HCT116 (cell line): ENCODE data around the gene MEIS1. TPM values are rescaled to one million over a fixed set of nuclear protein-coding genes. Genes with fewer than 3 reads are reported as not detected.

Source experiments
- ATAC-seq: fragments of 200-7000 bp; cut with Tn5 transposase; 2 replicates; pipeline ENCODE4 v1.9.1; 2020; ENCODE audit warnings: mild to moderate bottlenecking, moderate library complexity
- BruUV-seq: library from RNA; stranded (reverse); fragments of 400-500 nt; replicated peaks from 2 replicates; lab custom pipeline; 2021; lab: Mats Ljungman, UMichigan
- CTCF ChIA-PET: fragments of 300-600 bp; sonication (Branson Sonifier 250); formaldehyde crosslinking; loops from one replicate; lab custom pipeline; 2021; ENCODE audit warnings: antibody characterized with exemption; lab: Charles Lee
- POLR2A ChIA-PET: fragments of 300-600, 350-600 bp; sonication (Branson Sonifier 250); formaldehyde crosslinking; loops from one replicate; lab custom pipeline; 2021; ENCODE audit warnings: antibody characterized with exemption; lab: Charles Lee
- RAD21 ChIA-PET, 2 experiments: fragments of 300-600 bp; sonication (Branson Sonifier 250); formaldehyde crosslinking; loops; one replicate each; lab custom pipeline; 2023; ENCODE audit warnings: low total read pairs in 2 of 2; ENCODE audit not compliant: uncharacterized antibody in 2 of 2, unreplicated experiment in 2 of 2, low non-redundant PET in 1 of 2; lab: Charles Lee
- DNase-seq: peaks from one replicate; pipeline ENCODE4 v3.0.0-alpha.2; 2010; ENCODE audit warnings: low read depth, low spot score
- H2AFZ ChIP-seq: fragments of 200-600 bp; shearing (Covaris generic), sonication (generic); 2 replicates; pipeline ENCODE4 v1.6.1; 2017; ENCODE audit warnings: low read depth, mixed run types, mixed read lengths, antibody characterized with exemption, low read length; ENCODE audit not compliant: poor library complexity, severe bottlenecking
- H3K27ac ChIP-seq: 2 replicates; pipeline ENCODE4 v1.5.1; 2012; ENCODE audit warnings: low read depth, low read length
- H3K27me3 ChIP-seq: fragments of 200-600 bp; sonication (generic); 2 replicates; pipeline ENCODE4 v1.6.1; 2016; ENCODE audit warnings: mixed run types, low read length, mixed read lengths; ENCODE audit not compliant: insufficient read depth
- H3K36me3 ChIP-seq, 2 experiments: fragments of 200-500 bp in 1 of 2; fragments of 200-600 bp in 1 of 2; sonication (Bioruptor generic) in 1 of 2; sonication (generic) in 1 of 2; 2 replicates each; pipeline versions ENCODE4 v1.5.1 to v1.6.1; 2014 to 2016; ENCODE audit warnings: low read length in 2 of 2, inconsistent platforms in 1 of 2, mixed read lengths in 1 of 2, mixed run types in 1 of 2; ENCODE audit not compliant: insufficient read depth in 2 of 2, control insufficient read depth in 1 of 2
- H3K4me1 ChIP-seq, 2 experiments: fragments of 200-600 bp in 1 of 2; sonication (generic) in 1 of 2; 2 replicates each; pipeline versions ENCODE4 v1.5.1 to v1.6.1; 2012 to 2017; ENCODE audit warnings: low read length in 2 of 2, inconsistent platforms in 1 of 2, mild to moderate bottlenecking in 1 of 2, mixed read lengths in 1 of 2, mixed run types in 1 of 2, moderate library complexity in 1 of 2; ENCODE audit not compliant: insufficient read depth in 2 of 2, control insufficient read depth in 1 of 2
- H3K4me2 ChIP-seq: fragments of 200-600 bp; sonication (generic); 2 replicates; pipeline ENCODE4 v1.6.1; 2017; ENCODE audit warnings: mixed run types, low read length, mixed read lengths
- H3K4me3 ChIP-seq, 2 experiments: fragments of 200-600 bp in 1 of 2; sonication (generic) in 1 of 2; replicated peaks in 1 of 2; 2 replicates each; pipeline ENCODE4 v1.5.1; 2011 to 2016; ENCODE audit warnings: low read length in 2 of 2, control low read depth in 1 of 2, low read depth in 1 of 2, mild to moderate bottlenecking in 1 of 2, mixed read lengths in 1 of 2, mixed run types in 1 of 2
- H3K79me2 ChIP-seq: fragments of 200-600 bp; sonication (generic); 2 replicates; pipeline ENCODE4 v1.6.1; 2017; ENCODE audit warnings: mild to moderate bottlenecking, mixed run types, low read length, moderate library complexity, mixed read lengths; ENCODE audit not compliant: insufficient read depth
- H3K9ac ChIP-seq: fragments of 200-600 bp; sonication (generic); 2 replicates; pipeline ENCODE4 v1.6.1; 2016; ENCODE audit warnings: low read length, mixed read lengths
- H3K9me2 ChIP-seq: fragments of 200-600 bp; sonication (generic), shearing (Covaris generic); 2 replicates; pipeline ENCODE4 v1.6.1; 2017; ENCODE audit warnings: mixed run types, mild to moderate bottlenecking, moderate library complexity; ENCODE audit not compliant: insufficient read depth
- H3K9me3 ChIP-seq, 2 experiments: fragments of 200-500 bp in 1 of 2; fragments of 200-600 bp in 1 of 2; sonication (Bioruptor generic) in 1 of 2; sonication (generic) in 1 of 2; 2 replicates each; pipeline ENCODE4 v1.6.1; 2014 to 2017; ENCODE audit warnings: low read length in 2 of 2, mixed read lengths in 2 of 2, inconsistent platforms in 1 of 2, low read depth in 1 of 2, mild to moderate bottlenecking in 1 of 2, mixed run types in 1 of 2, moderate library complexity in 1 of 2; ENCODE audit not compliant: control insufficient read depth in 1 of 2, insufficient read depth in 1 of 2
- H4K20me1 ChIP-seq: fragments of 200-600 bp; sonication (generic), shearing (Covaris generic); 2 replicates; pipeline ENCODE4 v1.6.1; 2017; ENCODE audit warnings: mixed run types, mild to moderate bottlenecking, moderate library complexity; ENCODE audit not compliant: insufficient read depth
- CBX3 ChIP-seq: IDR thresholded peaks from 2 replicates; pipeline ENCODE4 v1.6.1; 2012; ENCODE audit warnings: low read depth
- CTCF ChIP-seq, 3 experiments: fragments of 200-600 bp in 1 of 3; sonication (generic) in 1 of 3; IDR thresholded peaks in 2 of 3; conservative IDR thresholded peaks in 1 of 3; 2 replicates each; pipeline ENCODE4 v1.5.1; 2012 to 2017; ENCODE audit warnings: low read depth in 2 of 3, low read length in 2 of 3, antibody characterized with exemption in 1 of 3, borderline replicate concordance in 1 of 3, control low read depth in 1 of 3, mild to moderate bottlenecking in 1 of 3, mixed read lengths in 1 of 3, mixed run types in 1 of 3, moderate library complexity in 1 of 3; ENCODE audit not compliant: insufficient read depth in 1 of 3
- EGR1 ChIP-seq: IDR thresholded peaks from 2 replicates; pipeline ENCODE4 v1.6.1; 2012; ENCODE audit warnings: low read depth
- EZH2 ChIP-seq: fragments of 200-600 bp; sonication (generic); IDR thresholded peaks from 2 replicates; pipeline ENCODE4 v1.6.1; 2017; ENCODE audit warnings: antibody characterized with exemption, mixed run types
- EZH2phosphoT487 ChIP-seq: fragments of 200-600 bp; IDR thresholded peaks from 2 replicates; pipeline ENCODE4 v1.6.1; 2018; ENCODE audit warnings: antibody characterized with exemption, borderline replicate concordance
- JUND ChIP-seq: IDR thresholded peaks from 2 replicates; pipeline ENCODE4 v1.6.1; 2012
- MAX ChIP-seq: IDR thresholded peaks from 2 replicates; pipeline ENCODE4 v1.6.1; 2012
- POLR2A ChIP-seq: IDR thresholded peaks from 2 replicates; pipeline ENCODE4 v1.7.0; 2011; ENCODE audit warnings: borderline replicate concordance; ENCODE audit not compliant: insufficient read depth, insufficient read length; ENCODE audit errors: extremely low read depth
- POLR2AphosphoS5 ChIP-seq: IDR thresholded peaks from 2 replicates; pipeline ENCODE4 v1.6.1; 2011; ENCODE audit warnings: mild to moderate bottlenecking, low read depth, low read length, moderate library complexity
- RAD21 ChIP-seq: IDR thresholded peaks from 2 replicates; pipeline ENCODE4 v1.6.1; 2012; ENCODE audit warnings: low read depth, mild to moderate bottlenecking
- REST ChIP-seq: IDR thresholded peaks from 2 replicates; pipeline ENCODE4 v1.6.1; 2012; ENCODE audit warnings: low read depth
- SIN3A ChIP-seq: IDR thresholded peaks from 2 replicates; pipeline ENCODE4 v1.6.1; 2012; ENCODE audit warnings: low read depth
- ZFX ChIP-seq: fragments of 450-650 bp; IDR thresholded peaks from 2 replicates; pipeline ENCODE4 v1.6.1; 2017
- intact Hi-C: fragments of 100-400 bp; cut with micrococcal nuclease; formaldehyde crosslinking; loops from 2 replicates; pipeline ENCODE4 v1.10.0; 2022
- total RNA-seq: library from RNA; stranded (reverse); gene quantifications from one replicate; pipeline ENCODE4 v1.2.1, GENCODE V29; 2021; ENCODE audit not compliant: unreplicated experiment
- TF ChIP-seq, protein P1 (sequence below): IDR thresholded peaks from 2 replicates; pipeline ENCODE4 v1.6.1; 2012

MEIS1 gene
- total RNA-seq, 1 experiment from 2014 or later, result 0.32 TPM

DNA sequence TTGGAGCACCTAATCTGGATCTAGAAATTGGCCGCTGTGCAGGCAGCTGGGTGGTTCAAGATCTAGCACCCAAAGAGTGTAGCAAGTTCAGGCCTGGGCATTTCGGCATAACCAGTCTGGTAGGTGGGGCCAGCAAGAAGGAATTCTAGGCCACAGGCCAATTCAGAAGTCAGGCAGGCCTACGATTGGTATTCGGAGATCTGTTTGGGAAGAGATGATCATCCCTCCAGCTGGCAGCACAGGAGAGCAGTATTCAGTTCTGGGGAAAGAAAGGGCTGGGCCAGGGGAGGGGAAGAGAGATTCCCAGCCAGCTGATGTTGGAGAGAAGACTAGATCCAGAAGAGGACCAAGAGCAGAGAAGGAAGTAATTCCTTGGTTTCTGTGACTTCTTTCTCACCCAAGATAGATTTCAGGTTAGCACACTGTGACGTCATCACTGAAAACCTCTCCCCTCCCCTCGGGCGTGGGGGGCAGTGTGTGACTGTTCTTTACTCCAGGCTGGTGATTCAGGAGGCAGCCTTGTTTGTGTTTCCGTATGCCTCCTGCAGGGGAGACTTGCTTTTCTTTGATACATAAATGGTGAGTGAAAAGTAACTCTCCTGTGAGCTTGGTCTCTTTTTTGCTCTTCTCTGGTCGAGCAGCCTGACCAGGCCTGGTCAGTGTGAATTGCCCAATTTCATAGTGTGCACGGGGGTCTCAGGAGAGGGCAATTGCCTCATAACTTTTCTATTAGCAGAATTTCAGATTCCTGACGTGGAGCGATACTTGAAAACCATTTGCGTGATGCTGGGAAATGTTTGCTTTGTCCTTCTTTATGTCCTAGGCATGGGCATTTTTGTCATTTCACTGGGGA lies 61.1 kb downstream of the MEIS1 start:
- CTCF ChIA-PET, result no interaction called here
- no peak for TF ChIP-seq JUND
- TF ChIP-seq EZH2, result no peak
- no peak for TF ChIP-seq SIN3A
- TF ChIP-seq ZFX, result no peak
- TF ChIP-seq MAX, result no peak
- no peak for TF ChIP-seq EGR1
- TF ChIP-seq, protein P1, sequence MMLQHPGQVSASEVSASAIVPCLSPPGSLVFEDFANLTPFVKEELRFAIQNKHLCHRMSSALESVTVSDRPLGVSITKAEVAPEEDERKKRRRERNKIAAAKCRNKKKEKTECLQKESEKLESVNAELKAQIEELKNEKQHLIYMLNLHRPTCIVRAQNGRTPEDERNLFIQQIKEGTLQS, result no peak
- TF ChIP-seq CBX3, result no peak
- TF ChIP-seq REST, result no peak
- no peak for TF ChIP-seq CTCF (IDR thresholded peaks at IDR 0.05 in 2 of 3, conservative IDR thresholded peaks at IDR 0.05 in 1 of 3; ENCODE audit: borderline replicate concordance in 1 of 3, insufficient read depth in 1 of 3, low read depth in 2 of 3, low read length in 2 of 3)
- no peak for TF ChIP-seq EZH2phosphoT487
- no peak for TF ChIP-seq POLR2AphosphoS5
- no peak for TF ChIP-seq RAD21
- no peak for TF ChIP-seq POLR2A
- Histone ChIP-seq H2AFZ (no peak overlapping the region), H3K4me3 (no peak overlapping the region), H3K4me2 (no peak overlapping the region), H3K27ac (no peak overlapping the region), H3K36me3 (no peaks in the 10 kb centered on the region), H4K20me1 (no peaks in the 10 kb centered on the region), H3K27me3 (no peaks in the 10 kb centered on the region), H3K79me2 (no peaks in the 10 kb centered on the region), H3K4me1 (no peaks in the 10 kb centered on the region), H3K9ac (no peak overlapping the region), H3K9me3 (no peaks in the 10 kb centered on the region; a peak in 2 of 4 replicates), H3K9me2 (no peaks in the 10 kb centered on the region)
- DNase-seq, result no peak
- RAD21 ChIA-PET, result no interaction called here
- POLR2A ChIA-PET, result no interaction called here
- intact Hi-C loops, result no loop called here
- no TSS peak for BruUV-seq
- ATAC-seq, result no peak
